MM.1S (cell line): ENCODE results near the gene SLPI.

Experiments
- DNase-seq: peaks from one replicate; pipeline ENCODE4 v3.0.0-alpha.2; 2015
- H2AFZ ChIP-seq: fragments of 300-600 bp; sonication (generic); 2 replicates; pipeline ENCODE4 v1.6.0; 2016; ENCODE audit warnings: antibody characterized with exemption, low read length
- H3F3A ChIP-seq: fragments of 300-600 bp; sonication (generic); 2 replicates; pipeline ENCODE4 v1.6.1; 2016; ENCODE audit warnings: mild to moderate bottlenecking, antibody characterized with exemption, low read length, moderate library complexity, mixed read lengths; ENCODE audit not compliant: insufficient read depth
- H3K27ac ChIP-seq: fragments of 300-600 bp; sonication (generic); 2 replicates; pipeline ENCODE4 v1.5.1; 2016; ENCODE audit warnings: mild to moderate bottlenecking, low read length
- H3K27me3 ChIP-seq: fragments of 300-600 bp; sonication (generic); replicated peaks from 2 replicates; pipeline ENCODE4 v1.6.0; 2016; ENCODE audit warnings: low read length; ENCODE audit not compliant: insufficient read depth
- H3K36me3 ChIP-seq: fragments of 300-600 bp; sonication (generic); replicated peaks from 2 replicates; pipeline ENCODE4 v1.6.1; 2016; ENCODE audit warnings: mild to moderate bottlenecking, low read length, mixed read lengths; ENCODE audit not compliant: insufficient read depth
- H3K4me1 ChIP-seq: fragments of 300-600 bp; sonication (generic); 2 replicates; pipeline ENCODE4 v1.6.1; 2016; ENCODE audit warnings: low read length, mixed read lengths
- H3K4me2 ChIP-seq: fragments of 300-600 bp; sonication (generic); 2 replicates; pipeline ENCODE4 v1.6.0; 2016; ENCODE audit warnings: low read depth, low read length
- H3K4me3 ChIP-seq: fragments of 300-600 bp; sonication (generic); 2 replicates; pipeline ENCODE4 v1.5.1; 2016; ENCODE audit warnings: low read length, mixed read lengths
- H3K79me2 ChIP-seq: fragments of 300-600 bp; sonication (generic); 2 replicates; pipeline ENCODE4 v1.6.1; 2016; ENCODE audit warnings: mixed run types, low read length, mixed read lengths
- H3K9ac ChIP-seq: fragments of 300-600 bp; sonication (generic); 2 replicates; pipeline ENCODE4 v1.6.1; 2016; ENCODE audit warnings: low read length, mixed read lengths
- H3K9me2 ChIP-seq: fragments of 300-600 bp; sonication (generic); replicated peaks from 2 replicates; pipeline ENCODE4 v1.6.1; 2016; ENCODE audit warnings: mild to moderate bottlenecking, low read length, mixed read lengths; ENCODE audit not compliant: insufficient read depth
- H3K9me3 ChIP-seq: fragments of 300-600 bp; sonication (generic); replicated peaks from 2 replicates; pipeline ENCODE4 v1.6.1; 2016; ENCODE audit warnings: mild to moderate bottlenecking, low read length, mixed read lengths; ENCODE audit not compliant: insufficient read depth
- H4K20me1 ChIP-seq: fragments of 300-600 bp; sonication (generic); 2 replicates; pipeline ENCODE4 v1.6.1; 2016; ENCODE audit warnings: mild to moderate bottlenecking, low read length, moderate library complexity, mixed read lengths; ENCODE audit not compliant: insufficient read depth
- EZH2 ChIP-seq: fragments of 300-600 bp; sonication (generic); optimal IDR thresholded peaks from 2 replicates; pipeline ENCODE3; 2017; ENCODE audit warnings: low read depth, mild to moderate bottlenecking, antibody characterized with exemption, low read length, mixed read lengths
- EZH2phosphoT487 ChIP-seq: fragments of 300-600 bp; sonication (generic); IDR thresholded peaks from 2 replicates; pipeline ENCODE4 v1.6.1; 2018; ENCODE audit warnings: antibody characterized with exemption, low read length
- TF ChIP-seq, protein P1 (sequence below): fragments of 300-600 bp; sonication (generic); IDR thresholded peaks from 2 replicates; pipeline ENCODE4 v1.5.1; 2016; ENCODE audit warnings: antibody characterized with exemption, low read length, mixed read lengths

SLPI gene

GRCh38 chr20:45226287-45226686 lies 28.1 kb downstream of the SLPI start:
- Histone ChIP-seq H3K79me2 (no peaks in the 10 kb centered on the region), H2AFZ (no peak overlapping the region), H3K4me3 (no peak overlapping the region), H3K9me2 (no peaks in the 10 kb centered on the region), H3K27ac (no peak overlapping the region), H3K4me1 (no peaks in the 10 kb centered on the region), H3K9me3 (no peaks in the 10 kb centered on the region), H3K4me2 (no peak overlapping the region), H4K20me1 (no peaks in the 10 kb centered on the region), H3F3A (no peaks in the 10 kb centered on the region), H3K36me3 (no peaks in the 10 kb centered on the region), H3K27me3 (no peaks in the 10 kb centered on the region), H3K9ac (no peak overlapping the region)
- no peak for TF ChIP-seq EZH2
- TF ChIP-seq, protein P1, sequence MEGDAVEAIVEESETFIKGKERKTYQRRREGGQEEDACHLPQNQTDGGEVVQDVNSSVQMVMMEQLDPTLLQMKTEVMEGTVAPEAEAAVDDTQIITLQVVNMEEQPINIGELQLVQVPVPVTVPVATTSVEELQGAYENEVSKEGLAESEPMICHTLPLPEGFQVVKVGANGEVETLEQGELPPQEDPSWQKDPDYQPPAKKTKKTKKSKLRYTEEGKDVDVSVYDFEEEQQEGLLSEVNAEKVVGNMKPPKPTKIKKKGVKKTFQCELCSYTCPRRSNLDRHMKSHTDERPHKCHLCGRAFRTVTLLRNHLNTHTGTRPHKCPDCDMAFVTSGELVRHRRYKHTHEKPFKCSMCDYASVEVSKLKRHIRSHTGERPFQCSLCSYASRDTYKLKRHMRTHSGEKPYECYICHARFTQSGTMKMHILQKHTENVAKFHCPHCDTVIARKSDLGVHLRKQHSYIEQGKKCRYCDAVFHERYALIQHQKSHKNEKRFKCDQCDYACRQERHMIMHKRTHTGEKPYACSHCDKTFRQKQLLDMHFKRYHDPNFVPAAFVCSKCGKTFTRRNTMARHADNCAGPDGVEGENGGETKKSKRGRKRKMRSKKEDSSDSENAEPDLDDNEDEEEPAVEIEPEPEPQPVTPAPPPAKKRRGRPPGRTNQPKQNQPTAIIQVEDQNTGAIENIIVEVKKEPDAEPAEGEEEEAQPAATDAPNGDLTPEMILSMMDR = no peak
- TF ChIP-seq EZH2phosphoT487 = no peak
- no peak for DNase-seq

- Histone ChIP-seq H2AFZ (no peak overlapping the region), H3K27ac (no peak overlapping the region), H4K20me1 (no peaks in the 10 kb centered on the region), H3K9me2 (no peaks in the 10 kb centered on the region), H3K27me3 (no peaks in the 10 kb centered on the region), H3K9ac (no peak overlapping the region), H3K4me2 (no peak overlapping the region), H3F3A (no peaks in the 10 kb centered on the region), H3K36me3 (no peaks in the 10 kb centered on the region), H3K9me3 (no peaks in the 10 kb centered on the region), H3K79me2 (no peaks in the 10 kb centered on the region), H3K4me3 (no peak overlapping the region), H3K4me1 (no peaks in the 10 kb centered on the region)
- DNase-seq = no peak
- TF ChIP-seq EZH2phosphoT487 (no peak), EZH2 (no peak)
These were observed 31.2 kb downstream of the SLPI start for GRCh38 chr20:45223136-45223535.

DNA sequence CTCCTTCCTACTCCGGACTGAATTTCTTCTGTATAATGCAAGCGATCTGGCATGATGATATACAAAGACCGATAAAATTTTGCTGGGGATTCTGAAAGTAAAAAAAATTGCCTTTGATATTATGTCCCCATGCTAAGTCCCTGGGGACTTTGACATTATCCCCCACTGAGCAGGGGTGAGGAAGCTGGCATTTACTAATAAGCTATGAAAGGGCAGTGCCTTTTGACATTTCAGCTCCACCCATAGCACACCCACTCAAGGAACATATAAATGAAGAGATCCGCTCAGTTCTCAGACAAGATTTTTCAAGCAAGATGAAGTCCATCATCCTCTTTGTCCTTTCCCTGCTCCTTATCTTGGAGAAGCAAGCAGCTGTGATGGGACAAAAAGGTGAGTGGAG lies 33.3 kb downstream of the SLPI start, which contains the start of gene SEMG2:
SEMG2 (plus strand) TSS at position 298 of the 400 bp plus-strand sequence; CDS start at position 315, 17 bp downstream.
- Histone ChIP-seq H3K27ac (no peak within 1 kb of the TSS), H3K36me3 (no peaks in the 10 kb centered on the region), H2AFZ (no peak within 1 kb of the TSS), H3K4me3 (no peak within 1 kb of the TSS), H4K20me1 (no peaks in the 10 kb centered on the region), H3K4me1 (no peaks in the 10 kb centered on the region), H3F3A (no peaks in the 10 kb centered on the region), H3K9me3 (no peaks in the 10 kb centered on the region), H3K27me3 (no peaks in the 10 kb centered on the region), H3K79me2 (no peaks in the 10 kb centered on the region), H3K4me2 (no peak within 1 kb of the TSS), H3K9me2 (no peaks in the 10 kb centered on the region), H3K9ac (no peak within 1 kb of the TSS)
- TF ChIP-seq, protein P1 = no peak
- TF ChIP-seq EZH2 = no peak
- TF ChIP-seq EZH2phosphoT487 = no peak
- DNase-seq = no peak

- no peak overlapping the region for H2AFZ ChIP-seq
- H3K27me3 ChIP-seq = no peaks in the 10 kb centered on the region
- H3K4me1 ChIP-seq = no peaks in the 10 kb centered on the region
- H3K27ac ChIP-seq = no peak overlapping the region
- no peak for TF ChIP-seq EZH2
- TF ChIP-seq, protein P1 = no peak
- TF ChIP-seq EZH2phosphoT487 = no peak
- no peaks in the 10 kb centered on the region for H4K20me1 ChIP-seq
- no peaks in the 10 kb centered on the region for H3K9me3 ChIP-seq
- no peak overlapping the region for H3K4me2 ChIP-seq
- no peaks in the 10 kb centered on the region for H3K36me3 ChIP-seq
- DNase-seq = no peak
- H3K9me2 ChIP-seq = no peaks in the 10 kb centered on the region
- no peak overlapping the region for H3K9ac ChIP-seq
- H3F3A ChIP-seq = no peaks in the 10 kb centered on the region
- no peak overlapping the region for H3K4me3 ChIP-seq
- no peaks in the 10 kb centered on the region for H3K79me2 ChIP-seq
These were observed 35.7 kb downstream of the SLPI start for GRCh38 chr20:45218636-45219035.
